Omental fat pad (tissue), 4 donors: ENCODE data around the gene ST8SIA6. TPM values are rescaled to one million over a fixed set of nuclear protein-coding genes. Genes with fewer than 3 reads are reported as not detected.

Experiments used
- ATAC-seq: fragments of 150-250 bp; one replicate; pipeline ENCODE4 v1.9.1; 2016; ENCODE audit warnings: mild to moderate bottlenecking, moderate library complexity; ENCODE audit not compliant: low FRiP score
- DNase-seq: peaks from one replicate; pipeline ENCODE4 v3.0.0-alpha.2; 2019; ENCODE audit warnings: low spot score
- total RNA-seq, 4 donors: library from RNA; depleted of rRNA; stranded (reverse); fragments of >200 nt; gene quantifications; one replicate each; pipeline ENCODE4 v1.1.0, GENCODE V29; 2016
- TF ChIP-seq, protein P1 (sequence below), 3 donors: fragments of 450-650 bp; IDR thresholded peaks; one replicate each; pipeline ENCODE4 v1.5.1; 2016 to 2017; ENCODE audit warnings: antibody characterized with exemption in 3 of 3, mild to moderate bottlenecking in 3 of 3, moderate library complexity in 2 of 3

The ST8SIA6 gene
- total RNA-seq, 4 donors from 2014 or later: 0.19 to 7.6 (median 0.40) TPM

DNA sequence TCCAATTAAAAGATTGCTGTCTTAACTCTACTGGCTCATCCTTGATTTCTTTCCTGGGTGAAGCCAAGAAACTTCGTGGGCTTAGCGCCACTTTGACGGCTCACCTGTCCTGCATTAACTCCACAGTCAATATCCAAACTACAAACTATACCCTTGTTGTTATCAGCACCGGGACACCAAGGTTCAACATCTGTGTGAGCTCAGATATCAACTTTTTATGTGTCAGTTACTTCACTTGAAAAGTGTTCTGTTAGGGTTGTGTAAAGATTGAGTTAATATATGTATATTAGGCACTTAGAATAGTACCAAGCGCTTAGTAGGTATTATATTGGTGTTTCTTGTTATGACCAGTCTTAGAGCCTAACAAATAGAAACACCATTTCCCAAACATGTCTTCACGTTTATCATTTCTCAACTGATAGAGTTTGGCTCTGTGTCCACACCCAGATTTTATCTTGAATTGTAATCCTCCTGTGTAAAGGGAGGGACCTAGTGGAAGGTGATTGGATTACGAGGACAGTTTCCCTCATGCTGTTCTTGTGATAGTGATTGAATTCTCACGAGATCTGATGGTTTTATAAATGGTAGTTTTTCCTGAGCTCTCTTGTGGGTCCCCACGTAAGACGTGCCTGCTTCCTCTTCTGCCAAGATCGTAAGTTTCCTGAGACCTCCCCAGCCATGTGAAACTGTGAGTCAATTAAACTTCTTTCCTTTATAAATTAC is 19.0 kb upstream of the ST8SIA6 start:
- TF ChIP-seq, protein P1, sequence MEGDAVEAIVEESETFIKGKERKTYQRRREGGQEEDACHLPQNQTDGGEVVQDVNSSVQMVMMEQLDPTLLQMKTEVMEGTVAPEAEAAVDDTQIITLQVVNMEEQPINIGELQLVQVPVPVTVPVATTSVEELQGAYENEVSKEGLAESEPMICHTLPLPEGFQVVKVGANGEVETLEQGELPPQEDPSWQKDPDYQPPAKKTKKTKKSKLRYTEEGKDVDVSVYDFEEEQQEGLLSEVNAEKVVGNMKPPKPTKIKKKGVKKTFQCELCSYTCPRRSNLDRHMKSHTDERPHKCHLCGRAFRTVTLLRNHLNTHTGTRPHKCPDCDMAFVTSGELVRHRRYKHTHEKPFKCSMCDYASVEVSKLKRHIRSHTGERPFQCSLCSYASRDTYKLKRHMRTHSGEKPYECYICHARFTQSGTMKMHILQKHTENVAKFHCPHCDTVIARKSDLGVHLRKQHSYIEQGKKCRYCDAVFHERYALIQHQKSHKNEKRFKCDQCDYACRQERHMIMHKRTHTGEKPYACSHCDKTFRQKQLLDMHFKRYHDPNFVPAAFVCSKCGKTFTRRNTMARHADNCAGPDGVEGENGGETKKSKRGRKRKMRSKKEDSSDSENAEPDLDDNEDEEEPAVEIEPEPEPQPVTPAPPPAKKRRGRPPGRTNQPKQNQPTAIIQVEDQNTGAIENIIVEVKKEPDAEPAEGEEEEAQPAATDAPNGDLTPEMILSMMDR (IDR thresholded peaks at IDR 0.05): no peak
- ATAC-seq (no peak), DNase-seq (no peak)

DNA sequence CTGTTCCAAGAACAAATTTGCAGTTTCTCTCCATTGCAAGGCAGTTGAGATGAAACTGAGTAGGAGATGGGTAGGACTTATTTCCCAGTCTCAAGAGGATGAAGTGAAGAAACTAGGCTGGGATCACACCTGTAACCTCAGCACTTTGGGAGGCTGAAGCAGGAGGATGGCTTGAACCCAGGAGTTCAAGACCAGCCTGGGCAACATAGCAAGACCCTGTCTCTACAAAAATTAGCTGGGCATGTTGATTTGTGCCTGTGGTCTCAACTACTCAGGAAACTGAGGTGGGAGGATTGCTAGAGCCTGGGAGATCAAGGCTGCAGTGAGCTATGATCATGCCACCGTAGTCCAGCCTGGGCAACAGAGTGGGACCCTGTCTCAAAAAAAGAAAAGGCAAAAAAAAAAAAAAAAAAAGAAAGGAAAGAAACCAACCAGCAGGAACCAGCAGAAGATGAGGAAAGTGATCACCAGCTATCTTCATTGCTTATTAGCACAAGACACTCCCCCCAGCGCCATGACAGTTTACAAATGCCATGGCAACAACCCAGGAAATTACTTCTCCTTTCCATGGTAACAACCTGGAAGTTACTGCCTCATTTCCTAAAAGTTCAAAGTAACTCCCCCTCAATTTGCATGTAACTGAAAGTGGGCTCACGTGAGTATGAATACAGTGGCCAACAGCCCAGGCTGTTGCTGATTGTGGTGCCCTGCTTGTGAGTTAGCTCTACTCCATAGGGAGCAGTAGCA is 18.3 kb upstream of the ST8SIA6 start:
- TF ChIP-seq, protein P1 (IDR thresholded peaks at IDR 0.05): no peak
- DNase-seq (no peak), ATAC-seq (no peak)

DNA sequence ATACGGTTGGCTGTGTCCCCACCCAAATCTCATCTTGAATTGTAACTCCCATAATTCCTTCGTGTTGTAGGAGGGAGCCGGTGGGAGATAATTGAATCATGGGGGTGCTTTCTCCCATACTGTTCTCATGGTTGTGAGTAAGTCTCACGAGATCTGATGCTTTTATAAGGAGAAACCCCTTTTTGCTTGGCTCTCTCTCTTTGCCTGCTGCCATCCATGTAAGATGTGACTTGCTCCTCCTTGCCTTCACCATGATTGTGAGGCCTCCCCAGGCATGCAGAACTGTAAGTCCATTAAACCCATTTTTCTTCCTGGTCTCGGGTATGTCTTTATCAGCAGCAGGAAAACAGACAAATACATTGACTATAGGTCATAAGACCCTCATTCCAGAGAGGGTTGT is 15.9 kb upstream of the ST8SIA6 start:
- ATAC-seq: no peak
- TF ChIP-seq, protein P1 (IDR thresholded peaks at IDR 0.05): no peak
- DNase-seq: no peak

DNA sequence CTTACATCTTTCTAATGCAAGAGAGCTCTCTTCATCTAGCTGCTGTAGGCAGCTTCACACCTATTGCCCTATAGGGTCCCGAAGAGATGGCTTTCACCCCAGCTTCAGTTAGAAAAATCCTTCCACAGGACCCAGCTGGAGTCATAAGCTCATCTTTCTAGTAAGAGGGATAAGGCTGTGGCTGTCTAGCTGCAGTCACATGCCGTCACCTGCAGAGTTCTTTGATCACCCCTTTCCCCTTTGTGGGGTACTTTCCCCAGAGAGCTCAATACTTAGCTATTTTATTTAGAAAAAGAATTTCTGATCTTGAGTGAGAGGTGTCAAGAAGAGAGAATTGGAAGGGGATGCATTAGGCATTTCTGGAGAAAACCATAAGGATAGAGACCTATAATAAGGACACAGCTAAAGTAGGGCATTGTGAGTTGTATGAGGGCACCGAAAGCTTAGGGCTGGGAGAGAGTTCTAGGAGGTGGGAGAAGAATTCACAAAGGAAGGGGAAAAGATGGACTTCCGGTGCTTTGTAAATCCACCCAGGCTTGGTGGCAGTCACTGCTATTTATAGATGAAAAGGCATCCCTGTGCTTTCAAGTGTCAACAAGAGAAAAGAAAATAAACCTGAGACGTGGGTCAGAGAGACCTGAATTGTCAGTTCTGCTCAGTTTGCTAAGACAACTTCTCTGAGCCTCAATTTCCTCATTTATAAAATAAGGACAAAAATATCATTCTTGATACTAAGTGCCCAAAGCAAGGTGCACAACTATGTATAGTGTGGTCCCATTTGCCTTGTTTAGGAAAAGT is 11.1 kb upstream of the ST8SIA6 start:
- TF ChIP-seq, protein P1 (IDR thresholded peaks at IDR 0.05): no peak
- ATAC-seq (no peak), DNase-seq (no peak)

DNA sequence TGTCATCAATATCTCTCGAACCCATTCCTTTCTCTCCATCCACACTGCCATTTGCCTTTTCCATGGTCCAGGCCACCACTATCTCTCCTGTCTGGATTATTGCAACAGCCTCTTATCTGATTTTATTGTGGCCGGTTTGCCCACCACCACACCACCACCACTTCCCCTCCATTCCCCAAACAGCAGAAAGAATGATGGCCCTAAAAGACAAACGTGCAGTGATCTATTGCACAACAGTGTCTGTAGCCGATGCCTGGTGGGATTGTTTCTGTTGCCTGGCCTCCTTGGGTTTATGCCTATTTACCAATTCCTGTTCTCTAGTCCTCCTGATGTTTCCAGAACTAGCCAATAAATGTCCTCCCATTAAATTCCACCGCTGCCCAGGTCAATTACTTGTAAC is 10.2 kb upstream of the ST8SIA6 start:
- no peak for ATAC-seq
- TF ChIP-seq, protein P1 (IDR thresholded peaks at IDR 0.05): no peak
- DNase-seq: no peak

DNA sequence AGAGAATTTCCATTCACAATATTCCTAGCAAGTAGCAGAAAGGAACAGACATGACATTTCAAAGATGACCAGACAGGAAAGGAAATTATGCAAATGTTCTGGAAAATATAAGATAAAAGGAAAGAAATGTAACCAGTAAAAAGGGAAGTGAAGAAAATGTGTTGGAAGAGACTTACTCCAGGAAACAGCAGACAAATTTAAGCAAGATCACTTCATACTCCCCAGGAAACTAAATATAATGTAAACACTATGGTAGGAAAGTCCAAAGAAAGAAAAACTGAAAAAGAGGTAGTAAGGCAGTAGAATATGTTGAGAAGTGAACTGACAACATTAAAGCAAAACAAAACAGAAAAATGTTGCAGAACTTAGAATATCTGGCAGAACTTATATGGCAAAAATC is 6.4 kb upstream of the ST8SIA6 start:
- TF ChIP-seq, protein P1 (IDR thresholded peaks at IDR 0.05): no peak
- no peak for DNase-seq
- ATAC-seq: no peak
